Uterus (tissue), 2 donors: ENCODE measurements around the gene KRT84.

ENCODE experiments used
- POLR2A ChIP-seq, 2 donors: fragments of 450-650 bp; IDR thresholded peaks; one replicate each; pipeline ENCODE4 v1.6.1; 2016; ENCODE audit warnings: antibody characterized with exemption in 2 of 2, mild to moderate bottlenecking in 1 of 2, moderate library complexity in 1 of 2
- TF ChIP-seq, protein P1 (sequence below), 4 experiments: fragments of 200-600 bp in 2 of 4; fragments of 450-650 bp in 2 of 4; sonication (generic) in 2 of 4; IDR thresholded peaks; one replicate each; pipeline ENCODE4 v1.5.1; 2016 to 2019; ENCODE audit warnings: antibody characterized with exemption in 4 of 4, mild to moderate bottlenecking in 2 of 4, moderate library complexity in 1 of 4

DNA sequence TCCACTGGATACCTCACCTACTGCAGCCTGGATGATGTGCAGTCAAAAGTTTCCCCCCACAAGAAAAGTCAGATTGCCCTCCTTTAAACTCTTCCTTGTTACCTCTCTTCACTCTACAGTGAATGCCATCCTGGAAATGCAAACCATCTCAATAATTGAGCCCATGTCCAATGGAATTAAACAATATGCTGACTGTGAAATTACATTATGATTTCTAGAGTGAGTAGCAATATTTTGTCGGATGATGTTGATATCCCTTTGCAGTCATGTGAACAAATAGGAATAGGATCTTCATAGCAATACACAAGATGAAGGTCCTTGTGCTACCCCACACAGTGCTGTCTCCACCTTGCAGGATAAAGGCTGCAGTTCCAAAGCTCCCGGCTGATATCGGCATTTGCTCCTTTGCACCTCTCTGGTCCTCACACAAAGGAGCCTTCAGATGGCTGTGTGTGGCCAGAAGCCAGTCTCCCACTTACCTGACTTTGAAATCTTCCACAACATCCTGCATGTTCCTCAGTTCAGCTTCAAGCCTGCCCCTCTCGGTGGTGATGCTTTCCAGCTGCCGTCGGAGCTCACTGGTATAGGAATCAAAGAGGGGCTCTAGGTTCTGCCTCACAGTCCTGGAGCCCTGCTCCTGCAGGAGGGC lies 47.2 kb upstream of the KRT84 start:
- TF ChIP-seq POLR2A (IDR thresholded peaks at IDR 0.05): no peak
- TF ChIP-seq, protein P1, sequence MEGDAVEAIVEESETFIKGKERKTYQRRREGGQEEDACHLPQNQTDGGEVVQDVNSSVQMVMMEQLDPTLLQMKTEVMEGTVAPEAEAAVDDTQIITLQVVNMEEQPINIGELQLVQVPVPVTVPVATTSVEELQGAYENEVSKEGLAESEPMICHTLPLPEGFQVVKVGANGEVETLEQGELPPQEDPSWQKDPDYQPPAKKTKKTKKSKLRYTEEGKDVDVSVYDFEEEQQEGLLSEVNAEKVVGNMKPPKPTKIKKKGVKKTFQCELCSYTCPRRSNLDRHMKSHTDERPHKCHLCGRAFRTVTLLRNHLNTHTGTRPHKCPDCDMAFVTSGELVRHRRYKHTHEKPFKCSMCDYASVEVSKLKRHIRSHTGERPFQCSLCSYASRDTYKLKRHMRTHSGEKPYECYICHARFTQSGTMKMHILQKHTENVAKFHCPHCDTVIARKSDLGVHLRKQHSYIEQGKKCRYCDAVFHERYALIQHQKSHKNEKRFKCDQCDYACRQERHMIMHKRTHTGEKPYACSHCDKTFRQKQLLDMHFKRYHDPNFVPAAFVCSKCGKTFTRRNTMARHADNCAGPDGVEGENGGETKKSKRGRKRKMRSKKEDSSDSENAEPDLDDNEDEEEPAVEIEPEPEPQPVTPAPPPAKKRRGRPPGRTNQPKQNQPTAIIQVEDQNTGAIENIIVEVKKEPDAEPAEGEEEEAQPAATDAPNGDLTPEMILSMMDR (IDR thresholded peaks at IDR 0.05): no peak
